H9 (cell line): Measurements from ENCODE around the gene HHAT. TPM values are rescaled to one million over a fixed set of nuclear protein-coding genes. Genes with fewer than 3 reads are reported as not detected.

Experiments
- DNase-seq: peaks from one replicate; pipeline ENCODE4 v3.0.0-alpha.2; 2017
- H2AFZ ChIP-seq: one replicate; pipeline ENCODE4 v1.6.1; 2013; ENCODE audit warnings: mild to moderate bottlenecking, low read length, control low read depth, moderate library complexity
- H2AK5ac ChIP-seq: 2 replicates; pipeline ENCODE4 v1.6.1; 2013; ENCODE audit warnings: low read length, control low read depth, mixed read lengths; ENCODE audit not compliant: insufficient read length
- H2BK120ac ChIP-seq: one replicate; pipeline ENCODE4 v1.6.1; 2013; ENCODE audit warnings: low read depth, mild to moderate bottlenecking, low read length, control low read depth, inconsistent platforms; ENCODE audit not compliant: poor library complexity, severe bottlenecking
- H2BK12ac ChIP-seq: 2 replicates; pipeline ENCODE4 v1.6.1; 2013; ENCODE audit warnings: low read length, control low read depth, mixed read lengths, low read depth; ENCODE audit not compliant: insufficient read length
- H2BK15ac ChIP-seq: 2 replicates; pipeline ENCODE4 v1.6.1; 2013; ENCODE audit warnings: low read depth, low read length, control low read depth
- H2BK20ac ChIP-seq: one replicate; pipeline ENCODE4 v1.6.1; 2013; ENCODE audit warnings: low read depth, mild to moderate bottlenecking, low read length, control low read depth, inconsistent platforms; ENCODE audit not compliant: poor library complexity, severe bottlenecking
- H2BK5ac ChIP-seq: 2 replicates; pipeline ENCODE4 v1.6.1; 2013; ENCODE audit warnings: low read length, control low read depth, mixed read lengths; ENCODE audit not compliant: insufficient read length
- H3K14ac ChIP-seq: 2 replicates; pipeline ENCODE4 v1.6.1; 2013; ENCODE audit warnings: low read length, control low read depth; ENCODE audit not compliant: insufficient read depth
- H3K18ac ChIP-seq: 2 replicates; pipeline ENCODE4 v1.6.1; 2013; ENCODE audit warnings: low read depth, mild to moderate bottlenecking, mixed read lengths, low read length, control low read depth; ENCODE audit not compliant: insufficient read length
- H3K23ac ChIP-seq: 2 replicates; pipeline ENCODE4 v1.6.1; 2013; ENCODE audit warnings: low read length, control low read depth, mixed read lengths, low read depth; ENCODE audit not compliant: insufficient read length
- H3K23me2 ChIP-seq: 2 replicates; pipeline ENCODE4 v1.6.1; 2013; ENCODE audit warnings: low read depth, mild to moderate bottlenecking, mixed read lengths, low read length, control low read depth; ENCODE audit not compliant: insufficient read length, poor library complexity, severe bottlenecking
- H3K27ac ChIP-seq: 2 replicates; pipeline ENCODE4 v1.5.1; 2013; ENCODE audit warnings: low read length, control low read depth, mixed read lengths, low read depth; ENCODE audit not compliant: insufficient read length
- H3K27me3 ChIP-seq: 2 replicates; pipeline ENCODE4 v1.6.1; 2013; ENCODE audit warnings: low read length, control low read depth, inconsistent platforms; ENCODE audit not compliant: insufficient read depth
- H3K4ac ChIP-seq: 2 replicates; pipeline ENCODE4 v1.6.1; 2013; ENCODE audit warnings: low read depth, mild to moderate bottlenecking, control low read depth, inconsistent platforms, low read length, moderate library complexity
- H3K4me1 ChIP-seq: 2 replicates; pipeline ENCODE4 v1.6.1; 2013; ENCODE audit warnings: low read length, control low read depth, inconsistent platforms; ENCODE audit not compliant: insufficient read depth
- H3K4me2 ChIP-seq: 2 replicates; pipeline ENCODE4 v1.6.1; 2013; ENCODE audit warnings: low read length, control low read depth, mixed read lengths; ENCODE audit not compliant: insufficient read length, insufficient read depth
- H3K56ac ChIP-seq: 2 replicates; pipeline ENCODE4 v1.6.1; 2013; ENCODE audit warnings: low read depth, mild to moderate bottlenecking, mixed read lengths, low read length, control low read depth; ENCODE audit not compliant: insufficient read length
- H3K79me1 ChIP-seq: 2 replicates; pipeline ENCODE4 v1.6.1; 2013; ENCODE audit warnings: low read depth, mild to moderate bottlenecking, moderate library complexity, low read length, control low read depth, inconsistent platforms; ENCODE audit not compliant: insufficient read depth, poor library complexity, severe bottlenecking
- H3K79me2 ChIP-seq: 2 replicates; pipeline ENCODE4 v1.6.1; 2013; ENCODE audit warnings: low read length, control low read depth, inconsistent platforms; ENCODE audit not compliant: insufficient read depth
- H3K9ac ChIP-seq: 2 replicates; pipeline ENCODE4 v1.6.1; 2013; ENCODE audit warnings: low read length, control low read depth, mixed read lengths; ENCODE audit not compliant: insufficient read length; ENCODE audit errors: extremely low read depth
- H3K9me3 ChIP-seq: one replicate; pipeline ENCODE4 v1.6.1; 2013; ENCODE audit warnings: low read depth, low read length, inconsistent platforms; ENCODE audit not compliant: control insufficient read depth
- H3T11ph ChIP-seq: one replicate; pipeline ENCODE4 v1.6.1; 2013; ENCODE audit warnings: mild to moderate bottlenecking, low read length, control low read depth, inconsistent platforms
- H4K20me1 ChIP-seq: one replicate; pipeline ENCODE4 v1.6.1; 2013; ENCODE audit not compliant: control insufficient read depth, insufficient read length, insufficient read depth
- H4K5ac ChIP-seq: 2 replicates; pipeline ENCODE4 v1.6.1; 2013; ENCODE audit warnings: low read depth, mild to moderate bottlenecking, mixed read lengths, low read length, control low read depth; ENCODE audit not compliant: insufficient read length
- H4K8ac ChIP-seq: replicated peaks from 2 replicates; pipeline ENCODE4 v1.6.1; 2013; ENCODE audit warnings: low read length, control low read depth, mixed read lengths, low read depth; ENCODE audit not compliant: insufficient read length
- H4K91ac ChIP-seq: 2 replicates; pipeline ENCODE4 v1.6.1; 2013; ENCODE audit warnings: low read depth, mild to moderate bottlenecking, moderate library complexity, mixed read lengths, low read length, control low read depth; ENCODE audit not compliant: insufficient read length
- H3K27ac Mint-ChIP-seq, 3 experiments: 2 replicates in 2 of 3; 3 replicates in 1 of 3; pipeline ENCODE4 v1.8.0; 2020 to 2021; ENCODE audit warnings: mixed read lengths in 3 of 3, mild to moderate bottlenecking in 1 of 3, moderate library complexity in 1 of 3
- H3K27me3 Mint-ChIP-seq: 2 replicates; pipeline ENCODE4 v1.8.0; 2021; ENCODE audit warnings: low read depth, mild to moderate bottlenecking, moderate library complexity, mixed read lengths
- H3K36me3 Mint-ChIP-seq, 3 experiments: 2 replicates in 2 of 3; 3 replicates in 1 of 3; pipeline ENCODE4 v1.8.0; 2020 to 2021; ENCODE audit warnings: low read depth in 3 of 3, mixed read lengths in 3 of 3; ENCODE audit not compliant: insufficient read depth in 1 of 3
- H3K4me1 Mint-ChIP-seq, 2 experiments: 2 replicates each; pipeline ENCODE4 v1.8.0; 2020; ENCODE audit warnings: mixed read lengths in 2 of 2
- H3K4me3 Mint-ChIP-seq, 2 experiments: 2 replicates in 1 of 2; 3 replicates in 1 of 2; pipeline ENCODE4 v1.8.0; 2020 to 2021; ENCODE audit warnings: mild to moderate bottlenecking in 2 of 2, mixed read lengths in 2 of 2, moderate library complexity in 1 of 2
- H3K9me3 Mint-ChIP-seq, 2 experiments: 2 replicates in 1 of 2; 3 replicates in 1 of 2; pipeline ENCODE4 v1.8.0; 2020; ENCODE audit warnings: mild to moderate bottlenecking in 2 of 2, mixed read lengths in 2 of 2, moderate library complexity in 1 of 2
- CTCF ChIP-seq: fragments of 200-600 bp; sonication (generic); conservative IDR thresholded peaks from 3 replicates; pipeline ENCODE4 v1.8.0; 2021; ENCODE audit warnings: antibody characterized with exemption, mild to moderate bottlenecking
- WGBS: extraction: QIAGEN DNeasy Blood & Tissue Kit; methylation state at CpG from one replicate; pipeline ENCODE4 v1.1.7; 2013; ENCODE audit warnings: missing lambda C conversion rate, low lambda C conversion rate, mixed read lengths; ENCODE audit not compliant: insufficient read length; ENCODE audit errors: extremely low coverage; 5-methylcytosine and 5-hydroxymethylcytosine counted together
- total RNA-seq: library from RNA; stranded (reverse); gene quantifications from 2 replicates; pipeline ENCODE4 v1.2.1, GENCODE V29; 2021

HHAT gene
- total RNA-seq, 1 experiment from 2014 or later = 0.48 TPM

DNA sequence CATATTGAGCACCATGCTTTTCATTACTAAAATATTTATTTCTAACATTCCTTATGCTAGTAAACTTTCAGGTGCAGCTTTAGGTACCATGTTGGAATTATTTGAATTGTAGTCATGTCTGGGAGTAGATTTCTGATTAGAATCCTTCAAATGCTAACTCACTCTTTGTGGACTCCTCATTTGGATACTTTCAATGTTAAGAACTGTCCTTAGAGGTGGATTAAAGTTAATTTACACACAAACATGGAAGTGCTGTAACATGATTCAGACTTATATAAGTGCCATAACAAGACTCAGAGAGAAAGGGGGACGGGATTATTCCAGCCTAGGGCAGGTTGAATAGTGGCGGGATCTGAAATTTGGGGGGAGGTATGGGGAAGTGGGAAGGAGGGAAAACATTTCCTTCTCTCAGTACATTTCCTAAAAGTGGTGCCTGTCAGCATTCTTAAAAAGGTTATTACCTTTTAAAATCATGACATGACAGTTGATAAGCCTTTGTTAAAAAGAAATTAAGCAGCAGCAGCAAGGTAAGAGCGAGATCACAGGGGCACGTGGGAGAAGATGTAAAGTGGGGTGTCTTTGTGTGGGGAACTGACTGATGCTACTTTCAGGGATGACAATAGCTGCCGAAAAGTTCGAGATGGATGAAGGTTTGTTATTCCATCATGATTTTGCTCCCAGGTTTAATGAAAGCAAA lies 44.4 kb downstream of the HHAT start:
- Histone ChIP-seq H4K91ac (no peak overlapping the region), H2AK5ac (no peak overlapping the region), H3K14ac (no peak overlapping the region), H2BK12ac (no peak overlapping the region), H4K20me1 (no peaks in the 10 kb centered on the region), H3K4me1 (peaks cover 9% of the 10 kb centered on the region; the same call in 1 of the 2 replicates), H2BK20ac (no peak overlapping the region), H3K27ac (peak overlapping the region; percentile 92), H3K9ac (no peak overlapping the region), H3K79me1 (no peaks in the 10 kb centered on the region), H3K4ac (no peak overlapping the region), H2BK15ac (no peak overlapping the region), H3K23me2 (no peaks in the 10 kb centered on the region), H2AFZ (no peak overlapping the region), H3K23ac (no peak overlapping the region), H3K9me3 (no peaks in the 10 kb centered on the region), H2BK5ac (no peak overlapping the region), H3T11ph (no peak overlapping the region), H3K56ac (no peak overlapping the region), H3K4me2 (peak overlapping the region; percentile 31), H3K18ac (peak overlapping the region; percentile 28), H4K5ac (no peak overlapping the region), H3K27me3 (no peaks in the 10 kb centered on the region; the same call in 1 of the 2 replicates), H3K79me2 (no peaks in the 10 kb centered on the region), H4K8ac (no peak overlapping the region), H2BK120ac (no peak overlapping the region)
- no peak for DNase-seq
- peak overlapping the region; percentile 12 to 53; a peak in 3 of 5 replicates for H3K4me3 Mint-ChIP-seq
- peaks cover 19% of the 10 kb centered on the region for H3K27me3 Mint-ChIP-seq
- H3K9me3 Mint-ChIP-seq = no peaks in the 10 kb centered on the region; a peak in 2 of 5 replicates
- WGBS = no CpG with 5 or more reads among the region's 6 CpGs
- H3K4me1 Mint-ChIP-seq = peaks cover 45 to 53% of the 10 kb centered on the region in 2 experiments
- H3K27ac Mint-ChIP-seq = peak overlapping the region; percentile 20 to 96 (median 82)
- no peaks in the 10 kb centered on the region for H3K36me3 Mint-ChIP-seq
- no peak for TF ChIP-seq CTCF
